Coronary artery (tissue), 2 donors: ENCODE results near the gene APBB1IP.
"Not testable (repeated sequence)": the region's sequence is repeated elsewhere in the genome, so short reads cannot be mapped to it uniquely, and the experiment has no call there.

Experiments used
- DNase-seq: peaks from one replicate; pipeline ENCODE4 v3.0.0-alpha.2; 2017; ENCODE audit warnings: low spot score
- H3K27ac ChIP-seq, 2 donors: fragments of 200-600 bp; sonication (generic); one replicate each; pipeline ENCODE4 v1.5.1; 2016 to 2019
- H3K4me3 ChIP-seq: fragments of 200-600 bp; sonication (generic); 2 replicates; pipeline ENCODE4 v1.5.1; 2016; ENCODE audit warnings: mild to moderate bottlenecking, moderate library complexity
- TF ChIP-seq, protein P1 (sequence below): fragments of 200-600 bp; sonication (generic); IDR thresholded peaks from one replicate; pipeline ENCODE4 v1.5.1; 2019; ENCODE audit warnings: antibody characterized with exemption

The APBB1IP gene

DNA sequence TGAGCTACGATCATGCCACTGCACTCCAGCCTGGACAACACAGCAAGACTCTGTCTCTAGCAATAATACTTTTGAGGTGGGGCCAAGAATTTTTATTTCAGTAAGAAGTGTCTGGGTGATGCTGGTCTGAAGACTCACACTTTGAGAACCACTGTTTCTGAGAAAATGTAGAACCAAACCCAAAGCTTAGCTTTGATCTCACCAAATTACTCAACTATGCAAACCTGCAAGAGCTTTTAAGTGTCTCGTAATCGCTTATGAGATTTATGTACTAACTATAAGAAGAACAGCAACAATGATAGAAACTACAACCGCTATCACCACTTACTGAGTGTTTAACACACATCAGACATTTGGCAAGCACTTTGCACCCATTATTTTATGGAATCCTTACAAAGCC is 29.5 kb downstream of the APBB1IP start:
- TF ChIP-seq, protein P1, sequence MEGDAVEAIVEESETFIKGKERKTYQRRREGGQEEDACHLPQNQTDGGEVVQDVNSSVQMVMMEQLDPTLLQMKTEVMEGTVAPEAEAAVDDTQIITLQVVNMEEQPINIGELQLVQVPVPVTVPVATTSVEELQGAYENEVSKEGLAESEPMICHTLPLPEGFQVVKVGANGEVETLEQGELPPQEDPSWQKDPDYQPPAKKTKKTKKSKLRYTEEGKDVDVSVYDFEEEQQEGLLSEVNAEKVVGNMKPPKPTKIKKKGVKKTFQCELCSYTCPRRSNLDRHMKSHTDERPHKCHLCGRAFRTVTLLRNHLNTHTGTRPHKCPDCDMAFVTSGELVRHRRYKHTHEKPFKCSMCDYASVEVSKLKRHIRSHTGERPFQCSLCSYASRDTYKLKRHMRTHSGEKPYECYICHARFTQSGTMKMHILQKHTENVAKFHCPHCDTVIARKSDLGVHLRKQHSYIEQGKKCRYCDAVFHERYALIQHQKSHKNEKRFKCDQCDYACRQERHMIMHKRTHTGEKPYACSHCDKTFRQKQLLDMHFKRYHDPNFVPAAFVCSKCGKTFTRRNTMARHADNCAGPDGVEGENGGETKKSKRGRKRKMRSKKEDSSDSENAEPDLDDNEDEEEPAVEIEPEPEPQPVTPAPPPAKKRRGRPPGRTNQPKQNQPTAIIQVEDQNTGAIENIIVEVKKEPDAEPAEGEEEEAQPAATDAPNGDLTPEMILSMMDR = no peak
- H3K4me3 ChIP-seq = no peak overlapping the region
- no peak overlapping the region for H3K27ac ChIP-seq
- no peak for DNase-seq

- Histone ChIP-seq H3K27ac (no peak overlapping the region), H3K4me3 (no peak overlapping the region)
- TF ChIP-seq, protein P1 = no peak
- no peak for DNase-seq
Observed at GRCh38 chr10:26468291-26468690, 30.1 kb downstream of the APBB1IP start.

DNA sequence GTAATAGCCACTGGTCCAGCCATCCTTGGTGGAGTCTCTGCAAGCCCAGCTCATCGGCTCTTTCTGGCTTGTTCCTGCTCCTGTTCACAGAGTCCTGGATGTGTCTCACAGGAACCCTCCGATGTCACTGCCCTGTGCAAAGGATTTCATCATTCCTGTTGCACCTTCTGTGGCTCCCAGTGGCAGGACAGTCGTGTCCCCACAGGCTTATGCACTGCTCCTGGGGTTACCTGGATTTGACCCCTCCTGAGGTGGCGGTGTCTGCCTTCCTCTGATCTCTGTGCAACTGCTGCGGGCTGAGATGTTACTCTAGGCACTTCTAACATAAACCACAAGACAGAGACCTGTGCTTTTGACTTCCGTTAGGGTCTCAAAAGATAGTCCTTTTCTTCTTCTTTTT is 30.6 kb downstream of the APBB1IP start:
- H3K4me3 ChIP-seq = no peak overlapping the region
- no peak for DNase-seq
- no peak overlapping the region for H3K27ac ChIP-seq
- TF ChIP-seq, protein P1 = no peak

- no peak for DNase-seq
- Histone ChIP-seq H3K4me3 (no peak overlapping the region), H3K27ac (no peak overlapping the region)
- TF ChIP-seq, protein P1 = no peak
Observed at GRCh38 chr10:26472492-26472778, 34.3 kb downstream of the APBB1IP start.

- TF ChIP-seq, protein P1 = no peak
- H3K27ac ChIP-seq = peak overlapping the region in 1 of 2 donors; percentile 31
- no peak overlapping the region for H3K4me3 ChIP-seq
- DNase-seq = no peak
Observed at GRCh38 chr10:26474026-26474425, 35.9 kb downstream of the APBB1IP start.

- H3K27ac ChIP-seq, DNase-seq, H3K4me3 ChIP-seq: not testable (repeated sequence)
Observed at GRCh38 chr10:26474845-26475244, 36.7 kb downstream of the APBB1IP start.

GRCh38 chr10:26475386-26475785 is 37.2 kb downstream of the APBB1IP start:
- TF ChIP-seq, protein P1 = no peak
- no peak overlapping the region for H3K4me3 ChIP-seq
- no peak overlapping the region for H3K27ac ChIP-seq

GRCh38 chr10:26477501-26477900 is 39.4 kb downstream of the APBB1IP start:
- no peak overlapping the region for H3K4me3 ChIP-seq
- H3K27ac ChIP-seq = no peak overlapping the region
- DNase-seq = no peak
- TF ChIP-seq, protein P1 = no peak

More at GRCh38 chr10:26475386-26475785, 37.2 kb downstream of the APBB1IP start:
- DNase-seq = no peak
